HEK293 (cell line): ENCODE results near the gene SLC16A1.

Source experiments
- CTCF ChIP-seq: fragments of 450-650 bp; formaldehyde crosslinking; IDR thresholded peaks from 2 replicates; pipeline ENCODE4 v1.5.1; 2016; ENCODE audit warnings: missing biosample characterization, missing genetic modification characterization
- OSR2 ChIP-seq: fragments of 450-650 bp; formaldehyde crosslinking; IDR thresholded peaks from 2 replicates; pipeline ENCODE4 v1.5.1; 2016; ENCODE audit warnings: missing biosample characterization, missing genetic modification characterization
- REST ChIP-seq: fragments of 450-650 bp; formaldehyde crosslinking; IDR thresholded peaks from 2 replicates; pipeline ENCODE4 v1.5.1; 2016; ENCODE audit warnings: missing biosample characterization, missing genetic modification characterization
- YY1 ChIP-seq: fragments of 450-650 bp; formaldehyde crosslinking; IDR thresholded peaks from 2 replicates; pipeline ENCODE4 v1.5.1; 2018; ENCODE audit warnings: missing biosample characterization, missing genetic modification characterization
- ZFP3 ChIP-seq: fragments of 450-650 bp; formaldehyde crosslinking; IDR thresholded peaks from 2 replicates; pipeline ENCODE4 v1.5.1; 2016; ENCODE audit warnings: low read depth, missing biosample characterization, missing genetic modification characterization
- ZNF274 ChIP-seq, 2 experiments: fragments of 200-500 bp in 1 of 2; fragments of 450-650 bp in 1 of 2; sonication (Bioruptor generic) in 1 of 2; formaldehyde crosslinking in 1 of 2; IDR thresholded peaks; 2 replicates each; pipeline versions ENCODE4 v1.5.1 to v1.6.1; 2014 to 2016; ENCODE audit warnings: borderline replicate concordance in 1 of 2, inconsistent platforms in 1 of 2, low read length in 1 of 2, missing biosample characterization in 1 of 2, missing genetic modification characterization in 1 of 2
- ZNF768 ChIP-seq: fragments of 450-650 bp; formaldehyde crosslinking; IDR thresholded peaks from 2 replicates; pipeline ENCODE4 v1.5.1; 2018; ENCODE audit warnings: missing biosample characterization, mild to moderate bottlenecking, missing genetic modification characterization

GRCh38 chr1:112901387-112901786 lies 54.6 kb downstream of the SLC16A1 start:
- TF ChIP-seq YY1 (tag by site-specific recombination) = no peak
- TF ChIP-seq ZNF768 = no peak
- no peak for TF ChIP-seq ZNF274 (IDR thresholded peaks at IDR 0.05; ENCODE audit: low read length)
- TF ChIP-seq ZNF274 (tag by site-specific recombination; IDR thresholded peaks at IDR 0.05; ENCODE audit: borderline replicate concordance) = no peak
- no peak for TF ChIP-seq OSR2
- TF ChIP-seq REST (tag by site-specific recombination) = no peak
- no peak for TF ChIP-seq ZFP3
- no peak for TF ChIP-seq CTCF (tag by site-specific recombination)
